Naive thymus-derived CD8-positive, alpha-beta T cell (primary cell): Measurements from ENCODE around the gene BBS12. TPM values are rescaled to one million over a fixed set of nuclear protein-coding genes. Genes with fewer than 3 reads are reported as not detected.

Source experiments
- ATAC-seq, 2 donors: fragments of 150-1000 bp; cut with Tn5 transposase in 1 of 2; sonication (Bioruptor Pico), chemical (Tn5 transposase) in 1 of 2; 1 replicate in 1 of 2; 2 replicates in 1 of 2; pipeline ENCODE4 v1.10.0; 2021; ENCODE audit warnings: mild to moderate bottlenecking in 2 of 2, moderate library complexity in 2 of 2
- POLR2A ChIA-PET: fragments of 350-600 bp; sonication (Branson Sonifier 250); formaldehyde crosslinking; loops from one replicate; lab custom pipeline; 2021; ENCODE audit warnings: antibody characterized with exemption; lab: Charles Lee
- DNase-seq, 10 donors: peaks; one replicate each; pipeline versions ENCODE4 v3.0.0 to v3.0.0-alpha.2; 2020 to 2022
- H3K27ac Mint-ChIP-seq, 10 donors: one replicate each; pipeline ENCODE4 v1.8.0; 2020 to 2022; ENCODE audit warnings: mild to moderate bottlenecking in 10 of 10, mixed read lengths in 10 of 10, moderate library complexity in 4 of 10, inconsistent platforms in 1 of 10
- H3K27me3 Mint-ChIP-seq, 5 donors: one replicate each; pipeline ENCODE4 v1.8.0; 2021 to 2022; ENCODE audit warnings: mixed read lengths in 5 of 5
- H3K36me3 Mint-ChIP-seq, 3 donors: one replicate each; pipeline ENCODE4 v1.8.0; 2020 to 2022; ENCODE audit warnings: mixed read lengths in 3 of 3, mild to moderate bottlenecking in 2 of 3, inconsistent platforms in 1 of 3
- H3K4me1 Mint-ChIP-seq, 4 donors: one replicate each; pipeline ENCODE4 v1.8.0; 2021 to 2022; ENCODE audit warnings: mixed read lengths in 4 of 4
- H3K4me3 Mint-ChIP-seq, 10 donors: one replicate each; pipeline ENCODE4 v1.8.0; 2020 to 2022; ENCODE audit warnings: mild to moderate bottlenecking in 10 of 10, mixed read lengths in 10 of 10, moderate library complexity in 6 of 10, inconsistent platforms in 1 of 10
- H3K9me3 Mint-ChIP-seq, 9 donors: one replicate each; pipeline ENCODE4 v1.8.0; 2020 to 2022; ENCODE audit warnings: mixed read lengths in 9 of 9, mild to moderate bottlenecking in 3 of 9, inconsistent platforms in 1 of 9, moderate library complexity in 1 of 9
- polyA plus RNA-seq, 3 donors: library from polyadenylated mRNA; unstranded; fragments of 300-500 nt; fragmentation: Illumina TruSeq; gene quantifications; one replicate each; pipeline ENCODE4 v1.2.3, GENCODE V29; 2021
- total RNA-seq, 8 experiments: library from RNA in 2 of 8; stranded (reverse) in 2 of 8; gene quantifications; one replicate each; pipeline ENCODE4 v1.2.3 and lab custom pipeline; 2021 to 2026

The BBS12 gene
- total and polyA plus RNA-seq, 5 experiments from 2014 or later = 0.46 to 2.4 (median 1.5) TPM

- Mint-ChIP-seq H3K4me3 (no peak overlapping the region), H3K27me3 (peaks cover 4 to 27% (median 13%) of the 10 kb centered on the region in 5 donors), H3K4me1 (no peaks in the 10 kb centered on the region), H3K27ac (no peak overlapping the region), H3K9me3 (no peaks in the 10 kb centered on the region), H3K36me3 (no peaks in the 10 kb centered on the region)
- no peak for ATAC-seq
- DNase-seq = no peak
- POLR2A ChIA-PET = no interaction called here
These were observed 28.6 kb upstream of the BBS12 start for GRCh38 chr4:122703868-122704267.

- Mint-ChIP-seq H3K36me3 (no peaks in the 10 kb centered on the region), H3K9me3 (no peaks in the 10 kb centered on the region), H3K4me1 (no peaks in the 10 kb centered on the region), H3K27me3 (peaks cover 4 to 27% (median 16%) of the 10 kb centered on the region in 5 donors), H3K4me3 (no peak overlapping the region), H3K27ac (no peak overlapping the region)
- DNase-seq = no peak
- ATAC-seq = no peak
- POLR2A ChIA-PET = no interaction called here
These were observed 27.5 kb upstream of the BBS12 start for GRCh38 chr4:122705009-122705408.

- DNase-seq (no peak), ATAC-seq (no peak)
- no peak overlapping the region for H3K27ac Mint-ChIP-seq
- POLR2A ChIA-PET = no interaction called here
- H3K36me3 Mint-ChIP-seq = no peaks in the 10 kb centered on the region
- H3K4me1 Mint-ChIP-seq = no peaks in the 10 kb centered on the region
- peaks cover 4 to 27% (median 18%) of the 10 kb centered on the region in 5 donors for H3K27me3 Mint-ChIP-seq
- H3K4me3 Mint-ChIP-seq = no peak overlapping the region
- no peaks in the 10 kb centered on the region for H3K9me3 Mint-ChIP-seq
These were observed 26.9 kb upstream of the BBS12 start for GRCh38 chr4:122705547-122706117.

GRCh38 chr4:122706511-122706910, 26.0 kb upstream of the BBS12 start:
- Mint-ChIP-seq H3K4me3 (no peak overlapping the region), H3K36me3 (no peaks in the 10 kb centered on the region), H3K27ac (no peak overlapping the region), H3K9me3 (no peaks in the 10 kb centered on the region), H3K27me3 (peaks cover 0 to 23% (median 19%) of the 10 kb centered on the region in 5 donors), H3K4me1 (no peaks in the 10 kb centered on the region)
- DNase-seq = no peak
- no peak for ATAC-seq
- POLR2A ChIA-PET = interaction anchor here (0.7 kb wide), 1 partner anchor 10 kb away, joined by 6 read pairs; no protein-coding TSS in a partner anchor

- Mint-ChIP-seq H3K36me3 (no peaks in the 10 kb centered on the region), H3K27ac (peak overlapping the region in 1 of 10 donors; percentile 26), H3K4me1 (no peaks in the 10 kb centered on the region), H3K4me3 (no peak overlapping the region), H3K27me3 (peaks cover 0 to 19% (median 15%) of the 10 kb centered on the region in 5 donors), H3K9me3 (no peaks in the 10 kb centered on the region)
- POLR2A ChIA-PET = no interaction called here
- DNase-seq (no peak), ATAC-seq (no peak)
These were observed 25.0 kb upstream of the BBS12 start for GRCh38 chr4:122707497-122707896.

- ATAC-seq (no peak), DNase-seq (no peak)
- Mint-ChIP-seq H3K4me3 (no peak overlapping the region), H3K4me1 (no peaks in the 10 kb centered on the region), H3K27me3 (peaks cover 0 to 17% (median 13%) of the 10 kb centered on the region in 5 donors), H3K27ac (no peak overlapping the region), H3K36me3 (no peaks in the 10 kb centered on the region), H3K9me3 (no peaks in the 10 kb centered on the region)
- POLR2A ChIA-PET = interaction anchor here (0.9 kb wide), 1 partner anchor 215 kb away, joined by 3 read pairs; no protein-coding TSS in a partner anchor
These were observed 23.3 kb upstream of the BBS12 start for GRCh38 chr4:122709236-122709635.

- H3K27me3 Mint-ChIP-seq = peaks cover 0 to 13% (median 11%) of the 10 kb centered on the region in 5 donors
- ATAC-seq = no peak
- peaks cover 0 to 2% (median 0%) of the 10 kb centered on the region in 4 donors for H3K4me1 Mint-ChIP-seq
- DNase-seq = no peak
- POLR2A ChIA-PET = no interaction called here
- no peak overlapping the region for H3K4me3 Mint-ChIP-seq
- H3K27ac Mint-ChIP-seq = no peak overlapping the region
- H3K36me3 Mint-ChIP-seq = no peaks in the 10 kb centered on the region
- H3K9me3 Mint-ChIP-seq = no peaks in the 10 kb centered on the region
These were observed 21.8 kb upstream of the BBS12 start for GRCh38 chr4:122710434-122711308.

- Mint-ChIP-seq H3K9me3 (no peaks in the 10 kb centered on the region), H3K36me3 (no peaks in the 10 kb centered on the region), H3K4me3 (no peak overlapping the region), H3K27me3 (peaks cover 0 to 15% (median 11%) of the 10 kb centered on the region in 5 donors), H3K27ac (no peak overlapping the region), H3K4me1 (peaks cover 0 to 4% (median under 1%) of the 10 kb centered on the region in 4 donors)
- POLR2A ChIA-PET = no interaction called here
- ATAC-seq = no peak
- DNase-seq = no peak
These were observed 20.6 kb upstream of the BBS12 start for GRCh38 chr4:122711919-122712318.

- H3K27me3 Mint-ChIP-seq = peaks cover 0 to 14% (median 8%) of the 10 kb centered on the region in 5 donors
- no peaks in the 10 kb centered on the region for H3K9me3 Mint-ChIP-seq
- no peak for DNase-seq
- POLR2A ChIA-PET = no interaction called here
- no peaks in the 10 kb centered on the region for H3K36me3 Mint-ChIP-seq
- no peak for ATAC-seq
- no peak overlapping the region for H3K27ac Mint-ChIP-seq
- H3K4me1 Mint-ChIP-seq = peaks cover 0 to 6% (median under 1%) of the 10 kb centered on the region in 4 donors
- no peak overlapping the region for H3K4me3 Mint-ChIP-seq
These were observed 19.7 kb upstream of the BBS12 start for GRCh38 chr4:122712782-122713181.

- no peak for ATAC-seq
- DNase-seq = no peak
- no peaks in the 10 kb centered on the region for H3K36me3 Mint-ChIP-seq
- H3K27me3 Mint-ChIP-seq = peaks cover 2 to 13% (median 9%) of the 10 kb centered on the region in 5 donors
- no peaks in the 10 kb centered on the region for H3K9me3 Mint-ChIP-seq
- no peak overlapping the region for H3K27ac Mint-ChIP-seq
- H3K4me1 Mint-ChIP-seq = peaks cover 0 to 6% (median under 1%) of the 10 kb centered on the region in 4 donors
- no peak overlapping the region for H3K4me3 Mint-ChIP-seq
- POLR2A ChIA-PET = no interaction called here
These were observed 17.3 kb upstream of the BBS12 start for GRCh38 chr4:122715221-122715620.

GRCh38 chr4:122716825-122717448, 15.6 kb upstream of the BBS12 start:
- H3K27me3 Mint-ChIP-seq = peaks cover 2 to 11% (median 7%) of the 10 kb centered on the region in 5 donors
- no peak overlapping the region for H3K4me3 Mint-ChIP-seq
- H3K27ac Mint-ChIP-seq = no peak overlapping the region
- ATAC-seq (peak; percentile 89 to 95), DNase-seq (peak; percentile 27 to 76 (median 53))
- no peaks in the 10 kb centered on the region for H3K9me3 Mint-ChIP-seq
- H3K36me3 Mint-ChIP-seq = no peaks in the 10 kb centered on the region
- H3K4me1 Mint-ChIP-seq = peaks cover 0 to 6% (median under 1%) of the 10 kb centered on the region in 4 donors
- POLR2A ChIA-PET = no interaction called here

GRCh38 chr4:122718281-122718680, 14.2 kb upstream of the BBS12 start:
- POLR2A ChIA-PET = interaction anchor here (0.9 kb wide), 1 partner anchor 14 kb away, joined by 3 read pairs; the partner anchor contains the start of gene BBS12
- Mint-ChIP-seq H3K4me1 (peaks cover 0 to 6% (median under 1%) of the 10 kb centered on the region in 4 donors), H3K9me3 (no peaks in the 10 kb centered on the region), H3K27ac (no peak overlapping the region), H3K27me3 (peaks cover 3 to 17% (median 7%) of the 10 kb centered on the region in 5 donors), H3K36me3 (no peaks in the 10 kb centered on the region), H3K4me3 (no peak overlapping the region)
- DNase-seq (no peak), ATAC-seq (no peak)
